Placental epithelial cell (primary cell): ENCODE data around the gene FOXA2. TPM values are rescaled to one million over a fixed set of nuclear protein-coding genes. Genes with fewer than 3 reads are reported as not detected.

ENCODE experiments used
- small RNA-seq: library from RNA; depleted of rRNA; stranded (forward); fragments of <200 nt; gene quantifications from one replicate; pipeline ENCODE3, GENCODE V24; 2012
- total RNA-seq: library from RNA; depleted of rRNA; stranded (reverse); fragments of >200 nt; gene quantifications from 2 replicates; pipeline ENCODE4 v1.2.3, GENCODE V29; 2012

The FOXA2 gene
- total RNA-seq, result not detected in 2 replicates

GRCh38 chr20:22584522-22584921 is at the start of gene FOXA2:
TSS of gene FOXA2 (minus strand) at chr20:22584572. CDS start at chr20:22584278, 294 bp downstream.

Small RNA genes lying within 50 kb of the gene (small RNA-seq; reads per million reads assigned to genes)
- gene LINC00261, result not detected
